ENCODE results near the gene SMAD4.

DNA sequence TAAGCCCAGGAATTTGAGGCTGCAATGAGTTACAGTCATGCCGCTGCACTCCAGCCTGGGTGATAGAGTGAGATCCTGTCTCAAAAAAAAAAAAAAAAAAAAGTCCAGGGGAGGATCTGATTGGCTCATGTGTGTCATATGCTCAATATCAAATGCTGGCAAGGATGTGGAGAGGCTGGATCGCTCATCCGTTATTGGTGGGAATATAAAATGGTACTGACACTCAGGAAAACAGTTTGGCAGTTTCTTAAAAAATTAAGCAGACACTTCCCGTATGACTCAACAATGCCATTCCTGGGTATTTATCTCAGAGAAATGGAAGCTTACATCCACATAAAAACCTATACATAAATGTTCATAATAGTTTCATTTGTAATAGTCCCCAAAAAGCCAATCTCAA lies 98.5 kb downstream of the SMAD4 start:
- TF ChIP-seq, protein P1, sequence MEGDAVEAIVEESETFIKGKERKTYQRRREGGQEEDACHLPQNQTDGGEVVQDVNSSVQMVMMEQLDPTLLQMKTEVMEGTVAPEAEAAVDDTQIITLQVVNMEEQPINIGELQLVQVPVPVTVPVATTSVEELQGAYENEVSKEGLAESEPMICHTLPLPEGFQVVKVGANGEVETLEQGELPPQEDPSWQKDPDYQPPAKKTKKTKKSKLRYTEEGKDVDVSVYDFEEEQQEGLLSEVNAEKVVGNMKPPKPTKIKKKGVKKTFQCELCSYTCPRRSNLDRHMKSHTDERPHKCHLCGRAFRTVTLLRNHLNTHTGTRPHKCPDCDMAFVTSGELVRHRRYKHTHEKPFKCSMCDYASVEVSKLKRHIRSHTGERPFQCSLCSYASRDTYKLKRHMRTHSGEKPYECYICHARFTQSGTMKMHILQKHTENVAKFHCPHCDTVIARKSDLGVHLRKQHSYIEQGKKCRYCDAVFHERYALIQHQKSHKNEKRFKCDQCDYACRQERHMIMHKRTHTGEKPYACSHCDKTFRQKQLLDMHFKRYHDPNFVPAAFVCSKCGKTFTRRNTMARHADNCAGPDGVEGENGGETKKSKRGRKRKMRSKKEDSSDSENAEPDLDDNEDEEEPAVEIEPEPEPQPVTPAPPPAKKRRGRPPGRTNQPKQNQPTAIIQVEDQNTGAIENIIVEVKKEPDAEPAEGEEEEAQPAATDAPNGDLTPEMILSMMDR (IDR thresholded peaks at IDR 0.05; ENCODE audit: borderline replicate concordance, extremely low read depth, low read length, poor library complexity, severe bottlenecking), result no peak
- no peak for TF ChIP-seq EZH2 (IDR thresholded peaks at IDR 0.05; ENCODE audit: borderline replicate concordance, low read depth, low read length, severe bottlenecking)
